ENCODE data around the gene RWDD4.

The RWDD4 gene

DNA sequence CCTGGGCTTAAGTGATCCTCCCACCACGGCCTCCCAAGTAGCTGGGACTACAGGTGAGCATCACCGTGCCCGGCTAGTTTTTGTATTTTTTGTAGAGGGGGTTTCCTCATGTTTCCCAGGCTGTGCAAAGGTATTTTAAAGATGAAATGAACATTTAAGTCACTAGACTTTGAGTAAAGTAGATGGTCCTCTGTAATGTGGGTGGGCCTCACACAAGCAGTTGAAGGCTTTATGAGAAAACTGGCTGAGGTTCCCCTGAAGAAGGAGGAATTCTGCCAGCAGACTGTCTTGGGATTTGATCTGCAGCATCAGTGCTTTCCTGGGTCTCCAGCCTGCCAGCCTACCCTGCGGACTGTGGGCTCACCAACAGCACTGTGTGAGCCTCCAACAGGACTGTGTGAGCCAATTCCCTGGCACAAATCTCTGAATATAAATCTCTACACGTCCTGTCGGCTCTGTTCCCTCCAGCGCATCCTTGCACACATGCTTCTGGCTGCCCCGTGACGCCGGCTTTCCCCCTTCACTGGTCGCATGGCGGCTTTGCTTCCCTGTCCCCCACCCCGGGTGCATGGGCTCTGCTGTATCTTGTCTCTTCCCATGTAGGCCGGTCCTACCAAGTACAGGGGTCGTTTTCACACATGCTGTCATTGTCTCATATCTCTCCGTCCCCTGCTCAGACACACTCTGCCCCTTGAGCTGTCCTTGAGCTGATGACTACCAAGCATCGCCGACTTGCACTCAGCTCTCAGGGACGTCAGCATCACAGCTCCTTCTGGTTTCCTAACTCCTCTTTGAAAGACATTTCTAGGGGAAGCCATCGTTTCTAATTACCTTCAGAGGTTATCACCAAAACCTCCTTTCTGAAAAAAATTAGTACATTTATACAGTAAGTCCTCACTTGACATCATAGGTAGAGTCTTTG is 46.4 kb downstream of the RWDD4 start:
- Histone ChIP-seq H3K9ac (ENCODE audit: low read depth, low read length) (no peak overlapping the region), H3K4me3 (ENCODE audit: low read depth, low read length) (no peak overlapping the region), H3K9me3 (ENCODE audit: control insufficient read depth, insufficient read depth, low read length) (no peaks in the 10 kb centered on the region), H3K27me3 (ENCODE audit: control insufficient read depth, insufficient read depth, low read length) (no peaks in the 10 kb centered on the region), H3K36me3 (ENCODE audit: control insufficient read depth, insufficient read depth, low read length) (no peaks in the 10 kb centered on the region), H3K4me1 (ENCODE audit: control insufficient read depth, insufficient read depth, low read length) (no peaks in the 10 kb centered on the region)

- Histone ChIP-seq H3K27me3 (ENCODE audit: control insufficient read depth, insufficient read depth, low read length) (no peaks in the 10 kb centered on the region), H3K4me1 (ENCODE audit: control insufficient read depth, insufficient read depth, low read length) (no peaks in the 10 kb centered on the region), H3K4me3 (ENCODE audit: low read depth, low read length) (no peak overlapping the region), H3K9ac (ENCODE audit: low read depth, low read length) (no peak overlapping the region), H3K36me3 (ENCODE audit: control insufficient read depth, insufficient read depth, low read length) (no peaks in the 10 kb centered on the region), H3K9me3 (ENCODE audit: control insufficient read depth, insufficient read depth, low read length) (no peaks in the 10 kb centered on the region)
These were observed 47.7 kb downstream of the RWDD4 start for GRCh38 chr4:183611210-183611830.

DNA sequence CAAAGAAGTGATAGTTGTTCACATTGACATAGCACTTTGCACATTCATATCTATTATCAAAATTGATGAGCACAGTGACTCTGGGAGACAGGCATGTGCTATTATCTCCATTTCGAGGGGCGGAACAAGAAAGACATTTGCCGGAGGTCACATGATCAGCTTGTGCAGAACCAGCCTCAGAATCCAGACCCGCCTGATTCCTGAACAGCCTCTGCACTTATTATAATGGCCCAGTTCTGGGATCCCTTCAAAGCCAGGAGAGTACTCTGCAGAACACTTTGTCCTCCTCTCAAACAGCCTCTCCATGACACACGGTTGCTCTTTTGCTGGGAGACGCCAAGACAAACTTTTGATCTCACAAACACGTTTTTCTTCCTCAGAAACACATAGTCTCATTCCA is 48.4 kb downstream of the RWDD4 start:
- Histone ChIP-seq H3K4me3 (ENCODE audit: low read depth, low read length) (no peak overlapping the region), H3K9me3 (ENCODE audit: control insufficient read depth, insufficient read depth, low read length) (no peaks in the 10 kb centered on the region), H3K4me1 (ENCODE audit: control insufficient read depth, insufficient read depth, low read length) (no peaks in the 10 kb centered on the region), H3K9ac (ENCODE audit: low read depth, low read length) (no peak overlapping the region), H3K27me3 (ENCODE audit: control insufficient read depth, insufficient read depth, low read length) (no peaks in the 10 kb centered on the region), H3K36me3 (ENCODE audit: control insufficient read depth, insufficient read depth, low read length) (no peaks in the 10 kb centered on the region)

- Histone ChIP-seq H3K4me1 (ENCODE audit: control insufficient read depth, insufficient read depth, low read length) (no peaks in the 10 kb centered on the region), H3K36me3 (ENCODE audit: control insufficient read depth, insufficient read depth, low read length) (no peaks in the 10 kb centered on the region), H3K4me3 (ENCODE audit: low read depth, low read length) (no peak overlapping the region), H3K9me3 (ENCODE audit: control insufficient read depth, insufficient read depth, low read length) (no peaks in the 10 kb centered on the region), H3K9ac (ENCODE audit: low read depth, low read length) (no peak overlapping the region), H3K27me3 (ENCODE audit: control insufficient read depth, insufficient read depth, low read length) (no peaks in the 10 kb centered on the region)
These were observed 49.0 kb downstream of the RWDD4 start for GRCh38 chr4:183610033-183610432.

DNA sequence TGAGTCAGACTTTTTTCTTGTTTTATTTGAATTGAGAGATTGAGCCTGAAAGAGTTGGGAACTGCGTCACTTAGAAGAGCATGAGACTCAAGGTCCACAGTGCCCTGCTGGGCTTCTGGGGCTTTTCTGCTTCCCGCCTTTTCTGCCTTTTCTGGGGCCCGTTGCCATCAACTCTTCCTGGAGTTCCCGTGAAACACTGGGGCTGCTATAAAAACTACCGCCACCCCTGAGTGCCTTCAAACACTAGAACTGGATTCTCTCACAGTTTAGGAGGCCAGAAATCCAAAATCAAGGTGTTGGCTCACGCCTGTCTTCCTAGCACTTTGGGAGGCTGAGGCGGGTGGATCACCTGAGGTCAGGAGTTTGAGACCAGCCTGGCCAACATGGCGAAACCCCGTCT is 49.8 kb downstream of the RWDD4 start:
- no peaks in the 10 kb centered on the region for H3K9me3 ChIP-seq (ENCODE audit: control insufficient read depth, insufficient read depth, low read length)
- H3K4me3 ChIP-seq (ENCODE audit: low read depth, low read length) = no peak overlapping the region
- H3K36me3 ChIP-seq (ENCODE audit: control insufficient read depth, insufficient read depth, low read length) = no peaks in the 10 kb centered on the region
- no peak overlapping the region for H3K9ac ChIP-seq (ENCODE audit: low read depth, low read length)
- no peaks in the 10 kb centered on the region for H3K4me1 ChIP-seq (ENCODE audit: control insufficient read depth, insufficient read depth, low read length)
- H3K27me3 ChIP-seq (ENCODE audit: control insufficient read depth, insufficient read depth, low read length) = no peaks in the 10 kb centered on the region

- Histone ChIP-seq H3K9me3 (ENCODE audit: control insufficient read depth, insufficient read depth, low read length) (no peaks in the 10 kb centered on the region), H3K4me1 (ENCODE audit: control insufficient read depth, insufficient read depth, low read length) (no peaks in the 10 kb centered on the region)
These were observed 51.1 kb downstream of the RWDD4 start for GRCh38 chr4:183607894-183608293.

DNA sequence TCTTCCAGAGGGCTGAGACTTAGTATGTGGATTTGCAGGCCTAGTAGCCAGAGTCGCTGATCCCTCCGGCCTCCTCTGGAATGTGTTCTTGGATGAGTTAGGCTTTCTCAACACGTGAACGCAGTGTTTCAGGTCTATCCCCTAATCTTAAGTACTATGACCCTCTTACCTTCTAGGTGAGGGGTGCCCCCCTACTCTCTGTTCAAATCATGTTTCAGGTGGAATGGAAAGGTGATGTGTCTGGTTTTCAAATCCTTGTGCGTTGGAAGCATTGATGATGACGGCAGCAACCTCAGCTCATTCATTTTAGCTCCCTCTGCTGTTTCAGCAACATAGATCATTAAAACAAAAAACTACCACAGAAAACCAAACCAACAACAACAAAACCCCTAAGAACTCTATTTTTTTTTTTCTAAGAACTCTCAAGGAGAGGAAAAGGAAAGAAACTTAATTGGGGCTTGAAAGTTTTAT is 56.4 kb downstream of the RWDD4 start:
- no peaks in the 10 kb centered on the region for H3K36me3 ChIP-seq (ENCODE audit: control insufficient read depth, insufficient read depth, low read length)
- no peaks in the 10 kb centered on the region for H3K9me3 ChIP-seq (ENCODE audit: control insufficient read depth, insufficient read depth, low read length)
- no peaks in the 10 kb centered on the region for H3K4me1 ChIP-seq (ENCODE audit: control insufficient read depth, insufficient read depth, low read length)

More at GRCh38 chr4:183607894-183608293, 51.1 kb downstream of the RWDD4 start:
- H3K36me3 ChIP-seq (ENCODE audit: control insufficient read depth, insufficient read depth, low read length) = no peaks in the 10 kb centered on the region
- H3K9ac ChIP-seq (ENCODE audit: low read depth, low read length) = no peak overlapping the region
- no peak overlapping the region for H3K4me3 ChIP-seq (ENCODE audit: low read depth, low read length)
- no peaks in the 10 kb centered on the region for H3K27me3 ChIP-seq (ENCODE audit: control insufficient read depth, insufficient read depth, low read length)

GRCh38 chr4:183601381-183601780 is 57.6 kb downstream of the RWDD4 start:
- Histone ChIP-seq H3K4me3 (ENCODE audit: low read depth, low read length) (no peak overlapping the region), H3K9me3 (ENCODE audit: control insufficient read depth, insufficient read depth, low read length) (no peaks in the 10 kb centered on the region), H3K36me3 (ENCODE audit: control insufficient read depth, insufficient read depth, low read length) (no peaks in the 10 kb centered on the region), H3K27me3 (ENCODE audit: control insufficient read depth, insufficient read depth, low read length) (no peaks in the 10 kb centered on the region), H3K4me1 (ENCODE audit: control insufficient read depth, insufficient read depth, low read length) (no peaks in the 10 kb centered on the region), H3K9ac (ENCODE audit: low read depth, low read length) (no peak overlapping the region)

More for the DNA sequence above, 56.4 kb downstream of the RWDD4 start:
- Histone ChIP-seq H3K9ac (ENCODE audit: low read depth, low read length) (no peak overlapping the region), H3K4me3 (ENCODE audit: low read depth, low read length) (no peak overlapping the region), H3K27me3 (ENCODE audit: control insufficient read depth, insufficient read depth, low read length) (no peaks in the 10 kb centered on the region)

DNA sequence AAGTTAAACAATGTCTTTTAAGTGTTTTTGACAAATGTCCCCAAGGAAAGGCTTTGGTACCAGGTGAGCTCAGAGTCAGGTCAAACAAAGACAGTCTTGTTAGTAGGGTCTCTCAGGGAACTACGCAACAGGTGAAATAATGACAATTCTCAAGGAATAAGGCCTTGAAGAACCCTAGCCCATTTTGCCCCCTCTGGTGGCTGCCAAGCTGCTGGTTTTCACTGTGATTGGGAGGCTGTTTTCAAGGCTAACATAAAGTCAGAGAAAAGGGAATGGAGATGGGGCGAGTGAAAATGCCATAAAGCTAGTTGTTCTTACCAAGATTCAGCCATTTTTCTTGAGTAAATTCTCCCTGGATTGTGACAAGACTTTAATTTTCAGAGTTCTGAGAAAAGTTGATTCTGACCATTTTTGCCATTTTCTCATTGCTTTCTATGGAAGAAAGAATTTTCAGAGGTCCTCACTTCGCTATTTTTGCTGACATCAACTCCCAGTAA is 58.7 kb downstream of the RWDD4 start:
- no peaks in the 10 kb centered on the region for H3K36me3 ChIP-seq (ENCODE audit: control insufficient read depth, insufficient read depth, low read length)

DNA sequence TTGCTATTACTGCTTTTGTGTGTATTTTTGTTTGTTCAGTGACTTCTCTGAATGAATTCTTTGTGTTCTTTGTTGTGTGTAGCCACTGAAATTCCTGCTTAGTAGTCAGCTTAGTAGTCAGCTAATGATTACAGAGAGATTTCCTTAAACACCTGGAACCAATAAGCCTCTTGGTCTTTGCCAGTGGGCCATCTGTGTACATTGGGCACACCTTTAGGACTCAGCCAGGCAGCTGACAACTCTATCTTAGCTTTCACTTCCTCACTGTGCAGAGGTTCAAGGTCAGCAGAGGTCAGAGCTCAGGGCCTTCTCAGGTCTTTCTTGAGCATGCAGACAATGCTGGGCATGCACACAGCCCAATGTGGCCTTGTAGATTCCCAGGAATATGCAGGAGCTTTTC is 59.3 kb downstream of the RWDD4 start:
- H3K9ac ChIP-seq (ENCODE audit: low read depth, low read length) = no peak overlapping the region
- no peaks in the 10 kb centered on the region for H3K27me3 ChIP-seq (ENCODE audit: control insufficient read depth, insufficient read depth, low read length)
- no peak overlapping the region for H3K4me3 ChIP-seq (ENCODE audit: low read depth, low read length)
- no peaks in the 10 kb centered on the region for H3K9me3 ChIP-seq (ENCODE audit: control insufficient read depth, insufficient read depth, low read length)
- H3K36me3 ChIP-seq (ENCODE audit: control insufficient read depth, insufficient read depth, low read length) = no peaks in the 10 kb centered on the region
- no peaks in the 10 kb centered on the region for H3K4me1 ChIP-seq (ENCODE audit: control insufficient read depth, insufficient read depth, low read length)

More for the DNA sequence above, 58.7 kb downstream of the RWDD4 start:
- no peak overlapping the region for H3K4me3 ChIP-seq (ENCODE audit: low read depth, low read length)
- H3K9me3 ChIP-seq (ENCODE audit: control insufficient read depth, insufficient read depth, low read length) = no peaks in the 10 kb centered on the region
- no peak overlapping the region for H3K9ac ChIP-seq (ENCODE audit: low read depth, low read length)
- H3K27me3 ChIP-seq (ENCODE audit: control insufficient read depth, insufficient read depth, low read length) = no peaks in the 10 kb centered on the region
- H3K4me1 ChIP-seq (ENCODE audit: control insufficient read depth, insufficient read depth, low read length) = no peaks in the 10 kb centered on the region

- Histone ChIP-seq H3K9ac (ENCODE audit: low read depth, low read length) (no peak overlapping the region), H3K9me3 (ENCODE audit: control insufficient read depth, insufficient read depth, low read length) (no peaks in the 10 kb centered on the region), H3K4me3 (ENCODE audit: low read depth, low read length) (no peak overlapping the region), H3K27me3 (ENCODE audit: control insufficient read depth, insufficient read depth, low read length) (no peaks in the 10 kb centered on the region), H3K36me3 (ENCODE audit: control insufficient read depth, insufficient read depth, low read length) (no peaks in the 10 kb centered on the region), H3K4me1 (ENCODE audit: control insufficient read depth, insufficient read depth, low read length) (no peaks in the 10 kb centered on the region)
These were observed 59.7 kb downstream of the RWDD4 start for GRCh38 chr4:183599284-183599683.
